Measurements from ENCODE around the gene ZFP64.
A peak's percentile ranks its signal among the peaks of the same experiment; 100 is the strongest.
"Not testable (repeated sequence)": the region's sequence is repeated elsewhere in the genome, so short reads cannot be mapped to it uniquely, and the experiment has no call there.

ZFP64 gene

DNA sequence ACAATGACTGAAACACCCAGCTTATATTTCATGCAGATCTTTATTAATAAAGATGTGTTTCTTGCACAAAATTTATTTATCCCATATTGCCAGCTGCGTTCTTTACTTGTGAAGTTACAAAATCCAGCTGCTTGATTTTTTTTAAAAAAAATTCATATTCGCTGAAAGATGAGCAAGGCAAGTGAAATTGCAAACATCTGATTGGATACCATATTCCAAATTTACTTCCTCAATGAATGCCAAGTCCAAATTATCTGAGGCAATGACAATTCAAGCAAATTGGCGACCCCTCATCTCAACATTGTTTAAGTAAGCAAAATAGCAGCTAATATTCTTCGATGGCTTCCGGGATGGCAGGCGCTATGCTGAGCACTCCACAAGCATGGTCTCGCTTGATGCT, 37.7 kb downstream of the ZFP64 start:
- FAIRE-seq = no peak

DNA sequence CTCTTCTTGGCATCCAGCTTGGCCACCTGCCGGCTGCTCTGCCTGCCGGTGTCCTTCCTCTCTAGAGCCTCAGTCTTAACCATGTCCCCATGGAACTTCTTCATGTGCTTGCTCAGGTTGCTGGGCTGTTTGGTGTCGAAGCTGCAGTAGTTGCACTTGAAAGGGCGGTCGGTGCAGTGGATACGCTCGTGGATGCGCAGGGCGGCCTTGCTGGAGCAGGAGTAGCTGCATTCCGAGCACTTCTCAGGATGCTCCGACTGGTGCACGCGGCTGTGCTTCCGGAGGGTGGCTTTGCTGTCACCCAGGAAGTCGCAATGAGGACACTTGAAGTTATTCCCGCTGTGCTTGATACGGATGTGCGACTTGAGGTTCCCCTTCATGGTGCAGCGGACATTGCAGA, 38.7 kb downstream of the ZFP64 start:
- FAIRE-seq = no peak

DNA sequence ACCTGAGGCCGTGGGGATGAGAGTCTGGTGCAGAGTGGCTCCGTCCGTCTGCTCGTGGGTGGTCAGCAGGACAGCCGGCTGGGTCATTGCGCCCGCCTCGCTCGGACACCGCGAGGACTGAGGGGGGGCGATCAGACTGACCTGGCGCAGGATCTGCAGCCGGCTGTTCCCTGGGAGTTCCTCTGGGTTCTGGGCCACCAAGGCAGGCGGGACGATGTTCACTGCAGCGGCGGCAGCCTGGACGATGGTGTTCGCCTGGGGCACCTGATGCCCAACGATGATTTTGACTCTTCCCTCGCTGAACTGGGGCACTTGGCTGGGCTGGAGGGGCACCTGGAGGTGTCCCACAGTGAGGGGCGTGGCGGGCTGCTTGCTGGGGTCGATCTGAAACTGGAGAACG, 39.2 kb downstream of the ZFP64 start:
- no peak for FAIRE-seq

DNA sequence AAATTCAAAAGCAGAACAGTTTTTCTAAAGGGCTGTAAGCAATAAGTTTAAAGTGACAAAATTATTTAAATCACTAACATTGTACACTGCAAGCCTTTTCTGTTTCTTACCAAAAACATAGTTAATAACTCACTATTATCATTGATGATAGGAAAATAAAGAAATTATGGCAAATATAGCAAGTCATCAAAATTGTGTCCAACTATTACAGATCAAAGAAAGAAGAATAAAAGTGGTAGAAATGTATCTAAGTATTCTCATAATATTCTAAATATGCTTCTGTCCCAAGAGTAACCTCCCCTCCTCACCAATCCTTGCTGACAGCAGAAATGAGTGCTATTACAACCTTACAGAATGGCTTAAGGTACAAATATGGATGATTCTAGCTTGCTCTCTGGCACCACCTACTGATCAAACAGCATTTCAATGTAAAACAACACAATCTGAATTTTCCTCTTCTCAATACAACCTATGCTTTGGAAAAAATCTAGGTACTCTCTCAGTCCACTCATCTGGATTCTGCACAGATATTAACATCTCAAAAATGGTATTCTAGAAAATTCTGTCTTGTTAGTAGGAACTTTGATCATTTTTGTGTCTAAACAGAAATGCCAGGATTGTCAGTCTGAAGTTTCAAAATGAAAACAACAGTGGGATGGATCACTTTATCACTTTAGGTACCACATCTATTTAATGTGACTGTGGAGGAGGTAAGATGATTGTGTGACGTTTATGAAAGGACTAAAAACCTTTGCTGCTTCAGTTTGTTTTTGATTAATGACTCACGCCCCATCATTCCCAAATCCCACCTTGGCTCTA, 40.9 kb downstream of the ZFP64 start:
- FAIRE-seq = peak; percentile 92

DNA sequence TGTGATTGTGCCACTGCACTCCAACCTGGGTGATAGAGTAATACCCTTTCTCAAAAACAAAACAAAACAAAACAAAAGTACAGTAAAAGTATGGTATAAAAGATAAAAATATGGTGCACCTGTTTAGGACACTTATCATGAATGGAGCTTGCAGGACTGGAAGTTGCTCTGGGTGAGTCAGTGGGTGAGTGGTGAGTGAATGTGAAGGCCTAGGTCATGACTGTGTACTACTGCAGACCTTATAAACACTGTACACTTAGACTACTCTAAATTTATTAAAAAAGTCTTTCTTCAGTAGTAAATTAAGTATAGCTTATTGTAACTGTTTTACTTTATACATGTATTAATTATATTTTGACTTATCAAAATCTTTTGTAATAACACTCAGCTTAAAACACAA, 46.0 kb downstream of the ZFP64 start:
- no peak for FAIRE-seq

DNA sequence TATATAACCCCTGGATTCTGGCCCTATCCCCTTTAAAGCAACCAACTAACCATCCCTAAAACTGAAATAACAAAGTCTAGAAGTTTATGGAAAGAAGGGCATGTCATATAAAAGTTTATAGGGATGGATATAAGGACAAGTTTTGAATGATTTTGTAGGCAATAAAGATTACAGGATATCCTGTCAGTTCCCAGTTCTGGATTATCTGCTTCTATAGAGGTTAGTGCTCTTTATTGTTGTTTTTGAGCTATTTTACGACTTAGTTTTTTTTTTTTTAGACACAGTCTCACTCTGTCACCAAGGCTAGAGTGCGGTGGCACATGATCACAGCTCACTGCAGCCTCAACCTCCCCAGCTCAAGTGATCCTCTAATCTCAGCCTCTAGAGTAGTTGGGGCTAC, 48.3 kb downstream of the ZFP64 start:
- FAIRE-seq = no peak

DNA sequence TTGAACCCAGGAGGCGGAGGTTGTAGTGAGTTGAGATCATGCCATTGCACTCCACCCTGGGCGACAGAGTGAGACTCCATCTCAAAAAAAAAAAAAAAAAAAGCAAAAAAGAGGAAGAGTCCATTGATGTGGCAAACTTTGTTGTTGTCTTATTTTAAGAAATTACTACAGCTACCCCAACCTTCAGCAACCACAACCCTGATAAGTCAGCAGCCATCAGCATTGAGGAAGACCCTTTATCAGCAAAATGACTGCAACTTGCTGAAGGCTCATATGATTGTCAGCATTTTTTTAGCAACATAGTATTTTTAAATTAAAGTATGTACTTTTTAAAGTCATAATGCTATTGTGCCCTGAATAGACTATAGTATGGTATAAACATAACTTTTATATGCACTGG, 48.8 kb downstream of the ZFP64 start:
- no peak for FAIRE-seq

DNA sequence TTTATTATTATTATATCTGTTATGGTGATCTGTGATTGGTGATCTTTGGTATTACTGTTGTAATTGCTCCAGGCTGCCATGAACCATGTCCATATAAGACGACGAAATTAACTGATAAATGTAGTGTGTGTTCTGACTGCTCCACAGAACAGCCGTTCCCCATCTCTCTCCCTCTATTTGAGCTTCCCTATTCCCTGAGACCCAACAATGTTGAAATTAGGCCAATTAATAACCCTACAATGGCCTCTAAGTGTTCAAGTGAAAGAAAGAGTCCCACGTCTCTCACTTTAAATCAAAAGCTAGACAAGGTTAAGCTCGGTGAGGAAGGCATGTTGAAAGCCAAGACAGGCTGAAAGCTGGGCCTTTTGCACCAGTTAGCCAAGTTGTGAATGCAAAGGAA, 51.6 kb downstream of the ZFP64 start:
- FAIRE-seq = no peak

DNA sequence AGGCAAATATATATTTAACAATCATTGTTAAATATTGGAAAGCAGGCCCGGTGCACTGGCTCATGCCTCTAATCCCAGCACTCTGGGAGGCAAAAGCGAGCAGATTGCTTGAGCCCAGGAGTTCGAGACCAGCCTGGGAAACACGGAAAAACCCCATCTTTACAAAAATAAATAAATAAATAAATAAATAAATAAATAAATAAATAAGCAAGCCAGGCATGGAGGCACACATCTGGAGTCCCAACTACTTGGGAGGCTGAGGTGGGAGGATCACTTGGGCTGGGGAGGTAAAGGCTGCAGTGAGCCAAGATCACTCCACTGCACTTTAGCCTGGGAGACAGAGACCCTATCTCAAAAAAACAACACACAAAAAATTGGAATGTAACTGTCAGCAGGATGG, 53.7 kb downstream of the ZFP64 start:
- no peak for FAIRE-seq

DNA sequence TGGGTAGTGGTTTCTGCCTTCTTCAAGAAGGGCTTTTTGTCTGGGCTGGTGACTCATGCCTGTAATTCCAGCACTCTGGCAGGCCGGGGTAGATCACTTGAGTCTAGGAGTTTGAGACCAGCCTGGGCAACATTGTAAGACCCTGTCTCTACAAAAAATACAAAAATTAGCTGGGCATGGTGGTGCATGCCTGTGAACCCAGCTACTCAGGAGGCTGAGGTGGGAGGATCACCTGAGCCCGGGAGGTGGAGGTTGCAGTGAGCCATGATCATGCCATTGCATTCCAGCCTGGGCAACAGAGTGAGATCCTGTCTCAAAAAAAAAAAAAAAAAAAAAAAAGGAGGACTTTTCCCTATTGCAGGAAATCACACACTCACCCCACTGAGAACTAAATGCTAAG, 57.9 kb downstream of the ZFP64 start:
- FAIRE-seq = not testable (repeated sequence)

DNA sequence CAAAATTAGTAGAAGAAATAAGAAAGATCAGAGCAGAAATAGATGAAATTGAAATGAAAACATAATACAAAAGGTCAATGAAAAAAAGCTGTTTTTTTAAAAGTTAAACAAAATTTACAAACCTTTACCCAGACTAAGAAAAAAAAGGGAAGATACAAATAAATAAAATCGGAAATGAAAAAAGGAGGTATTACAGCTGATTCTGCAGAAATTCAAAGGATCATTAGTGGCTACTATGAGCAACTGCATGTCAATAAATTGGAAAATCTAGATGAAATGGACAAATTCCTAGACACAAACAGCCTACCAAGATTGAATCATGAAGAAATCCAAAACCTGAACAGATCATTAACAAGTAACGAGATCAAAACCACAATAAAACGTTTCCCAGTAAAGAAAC, 59.2 kb downstream of the ZFP64 start:
- no peak for FAIRE-seq

DNA sequence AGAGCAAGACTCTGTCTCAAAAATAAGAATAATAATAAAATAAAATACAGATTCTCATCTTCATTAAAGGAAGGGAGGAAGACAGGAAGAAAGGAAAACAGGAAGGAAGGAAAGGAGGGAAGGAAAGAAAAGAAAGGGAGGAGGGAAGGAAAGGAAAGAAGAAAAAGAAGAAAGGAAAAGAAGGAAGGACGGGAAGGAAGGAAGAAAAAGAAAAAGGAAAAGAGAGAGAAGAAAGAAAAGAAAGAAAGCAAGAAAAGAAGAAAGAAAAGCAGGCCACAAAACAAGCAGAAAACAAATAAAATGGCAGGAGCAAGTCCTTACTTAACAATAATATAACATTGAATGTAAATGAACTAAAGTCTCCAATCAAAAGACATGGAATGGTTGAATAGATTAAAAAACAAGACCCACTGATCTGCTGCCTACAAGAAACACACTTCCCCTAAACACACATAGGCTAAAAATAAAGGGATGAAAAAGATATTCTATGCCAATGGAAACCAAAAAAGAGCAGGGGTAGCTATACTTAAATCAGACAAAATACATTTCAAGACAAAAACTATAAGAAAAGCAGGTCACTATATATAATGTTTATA, 60.4 kb downstream of the ZFP64 start:
- FAIRE-seq = no peak

DNA sequence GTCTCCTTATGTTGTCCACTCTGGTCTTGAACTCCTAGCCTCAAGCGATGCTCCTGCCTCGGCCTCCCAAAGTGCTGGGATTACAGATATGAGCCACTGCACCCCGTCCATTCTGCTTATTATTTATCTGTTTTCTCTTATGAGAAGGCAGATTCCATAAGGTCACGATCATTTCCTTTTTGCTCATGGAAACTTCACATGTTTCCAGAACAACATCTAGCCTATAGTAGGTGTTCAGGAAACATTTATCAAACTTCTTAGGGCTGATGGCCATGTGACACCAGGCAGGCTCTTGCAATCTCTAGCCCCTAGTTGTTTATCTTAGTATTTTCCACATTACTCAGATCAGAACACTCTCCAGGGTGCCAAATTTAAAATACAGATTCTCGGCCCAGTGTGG, 61.2 kb downstream of the ZFP64 start:
- FAIRE-seq = no peak

DNA sequence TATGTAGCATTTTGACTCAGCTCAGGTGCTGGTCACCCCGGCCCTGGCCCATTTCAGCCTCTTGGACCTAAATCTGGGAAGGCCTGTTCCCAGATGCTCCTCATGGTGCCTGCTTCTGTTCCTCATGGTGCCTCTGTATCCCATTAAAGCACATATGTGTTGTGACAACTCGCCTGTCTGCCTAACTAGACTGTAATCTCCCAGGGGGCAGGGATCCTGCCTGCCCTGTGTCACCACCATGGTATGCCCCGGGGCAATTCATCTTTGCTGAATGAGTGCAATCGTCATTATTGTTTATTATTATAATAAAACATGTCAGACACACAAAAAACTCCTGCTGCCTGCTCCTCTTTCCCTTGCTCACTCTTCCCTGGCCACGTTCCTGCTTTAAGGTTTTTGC, 62.0 kb downstream of the ZFP64 start:
- FAIRE-seq = no peak

DNA sequence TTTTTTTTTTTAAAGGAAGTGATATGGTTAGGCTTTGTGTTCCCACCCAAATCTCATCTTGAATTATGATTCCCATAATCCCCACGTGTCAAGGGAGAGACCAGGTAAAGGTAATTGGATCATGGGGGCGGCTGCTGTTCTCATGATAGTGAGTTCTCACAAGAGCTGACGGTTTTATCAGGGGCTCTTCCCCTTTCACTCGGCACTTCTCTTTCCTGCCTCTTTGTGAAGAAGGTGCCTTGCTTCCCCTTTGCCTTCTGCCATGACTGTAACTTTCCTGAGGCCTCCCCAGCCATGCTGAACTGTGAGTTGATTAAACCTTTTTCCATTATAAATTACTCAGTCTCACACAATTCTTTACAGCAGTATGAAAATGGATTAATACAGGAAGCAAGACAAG, 64.3 kb downstream of the ZFP64 start:
- FAIRE-seq = no peak

DNA sequence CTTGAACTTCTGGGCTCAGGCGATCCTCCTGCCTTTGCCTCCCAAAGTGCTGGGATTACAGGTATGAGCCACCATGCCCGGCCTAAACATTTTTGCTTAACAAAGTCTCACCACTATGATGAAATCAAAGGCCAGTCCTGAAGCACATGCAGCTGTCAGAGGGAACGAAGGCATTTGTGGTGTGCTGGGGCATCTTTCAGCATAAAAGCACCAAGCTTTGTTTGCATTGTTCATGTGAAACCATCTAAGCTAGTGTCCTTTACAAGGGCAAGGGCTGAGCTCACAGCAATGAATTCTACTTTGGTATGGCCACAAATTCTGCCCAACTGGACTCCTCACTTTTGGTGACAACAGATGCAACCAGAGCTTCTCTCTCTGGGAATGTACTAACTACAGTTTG, 66.8 kb downstream of the ZFP64 start:
- FAIRE-seq = no peak

DNA sequence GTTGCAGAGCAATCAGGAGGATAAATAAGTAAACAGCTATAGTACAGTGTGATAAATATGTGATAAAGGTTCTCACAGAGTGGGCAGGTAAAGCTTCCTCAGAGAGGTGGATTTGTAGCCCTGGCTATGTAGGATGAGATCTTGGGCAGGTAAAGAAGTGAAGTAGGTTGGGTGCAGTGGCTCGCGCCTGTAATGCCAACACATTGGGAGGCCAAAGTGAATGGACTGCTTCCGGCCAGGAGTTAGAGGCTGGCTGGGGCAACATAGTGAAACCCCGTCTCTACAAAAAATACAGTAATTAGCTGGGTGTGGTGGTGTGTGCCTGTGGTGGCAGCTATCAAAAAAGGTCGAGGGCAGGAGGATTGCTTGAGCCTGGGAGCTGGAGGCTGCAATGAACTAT, 72.9 kb downstream of the ZFP64 start:
- no peak for FAIRE-seq

DNA sequence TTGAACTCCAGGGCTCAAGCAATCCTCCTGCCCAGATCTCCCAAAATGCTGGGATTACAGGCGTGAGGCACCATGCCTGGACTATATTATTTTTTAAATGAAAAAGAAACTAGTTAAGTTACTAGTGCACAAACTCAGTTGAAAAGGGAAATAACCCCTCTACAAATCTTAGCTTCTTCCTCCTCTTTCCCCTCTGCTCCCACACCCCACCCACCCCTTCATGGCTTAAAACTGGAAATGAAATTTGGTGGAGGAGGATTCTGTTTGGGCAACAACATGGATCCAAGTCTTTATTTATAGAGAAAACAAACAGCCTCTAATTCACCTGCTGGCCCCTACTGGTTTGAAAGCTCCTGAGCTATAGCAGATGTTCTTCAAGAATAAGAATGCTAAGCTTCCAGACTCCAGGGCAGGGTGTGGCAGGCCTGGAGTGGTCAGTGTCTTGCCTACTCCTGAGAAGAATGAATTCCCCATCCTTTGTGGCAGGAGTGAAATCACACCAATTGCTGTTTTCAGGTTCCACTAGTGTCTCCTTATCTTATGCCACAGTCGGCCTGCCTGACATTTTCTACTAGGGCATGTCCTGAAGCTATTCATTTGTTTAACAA, 73.5 kb downstream of the ZFP64 start:
- no peak for FAIRE-seq

DNA sequence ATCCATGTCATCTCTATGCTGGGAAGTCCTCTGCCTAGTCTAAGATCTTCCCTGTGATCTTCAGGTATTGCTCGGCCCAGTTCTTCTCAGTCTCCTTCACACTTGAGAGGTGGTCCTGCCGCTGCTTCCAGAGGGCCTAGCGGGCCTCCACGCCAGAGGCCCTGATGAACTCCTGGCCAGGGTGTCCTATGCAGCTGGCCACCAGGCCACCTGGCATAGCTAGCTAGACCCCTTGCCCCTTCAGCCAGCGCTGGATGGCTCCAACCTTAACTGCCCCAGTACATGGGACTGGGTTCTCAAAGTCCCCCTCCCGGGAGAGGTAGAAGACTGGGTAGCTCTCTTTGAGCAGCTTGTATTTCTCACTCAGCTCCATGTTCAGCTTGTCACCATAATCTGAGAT, 81.1 kb downstream of the ZFP64 start:
- no peak for FAIRE-seq

DNA sequence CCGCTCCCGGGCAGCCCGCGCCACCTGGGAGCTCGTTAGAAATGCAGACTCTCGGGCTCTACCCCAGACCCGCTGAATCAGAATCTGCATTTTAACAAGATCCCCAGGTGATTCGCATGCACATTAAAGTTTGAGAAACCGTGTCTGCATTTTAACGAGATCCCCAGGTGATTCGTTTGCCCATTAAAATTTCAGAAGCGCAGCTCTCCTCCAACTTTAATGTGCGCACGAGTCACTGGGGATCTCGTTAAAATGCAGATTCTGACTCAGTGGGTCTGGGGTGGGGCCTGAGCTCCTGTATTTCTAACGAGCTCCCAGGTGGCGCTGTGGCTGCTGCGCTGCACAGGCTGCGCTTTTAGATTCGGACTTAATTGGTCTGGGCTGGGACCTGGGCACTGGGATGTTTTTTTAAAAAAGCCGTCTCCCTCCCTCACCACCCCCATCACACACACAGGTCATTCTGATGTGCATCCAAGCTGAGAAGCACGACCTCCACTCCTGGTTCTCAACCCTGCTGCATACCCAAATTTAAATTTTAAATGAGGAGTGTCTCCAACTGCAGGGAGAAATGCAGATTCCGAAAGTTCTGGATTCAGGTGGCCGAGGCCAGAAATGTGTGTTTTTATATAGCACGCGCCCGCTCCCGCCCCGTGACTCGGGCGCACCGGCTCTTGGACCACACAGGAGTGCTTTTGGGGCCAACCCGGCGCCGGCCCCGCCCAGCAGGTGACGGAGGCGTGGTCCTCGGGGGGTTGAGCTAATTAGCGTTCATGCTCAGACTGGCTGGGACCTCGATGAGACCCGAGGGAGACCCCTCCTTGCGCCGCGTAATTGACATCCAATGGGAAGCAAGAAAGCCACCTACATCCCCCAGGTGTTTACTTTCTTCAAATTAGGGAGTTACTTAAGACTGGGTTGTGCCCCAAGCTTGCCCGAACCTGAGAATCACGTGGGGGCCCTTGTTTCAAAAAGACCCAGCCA, 85.8 kb downstream of the ZFP64 start:
- no peak for FAIRE-seq

DNA sequence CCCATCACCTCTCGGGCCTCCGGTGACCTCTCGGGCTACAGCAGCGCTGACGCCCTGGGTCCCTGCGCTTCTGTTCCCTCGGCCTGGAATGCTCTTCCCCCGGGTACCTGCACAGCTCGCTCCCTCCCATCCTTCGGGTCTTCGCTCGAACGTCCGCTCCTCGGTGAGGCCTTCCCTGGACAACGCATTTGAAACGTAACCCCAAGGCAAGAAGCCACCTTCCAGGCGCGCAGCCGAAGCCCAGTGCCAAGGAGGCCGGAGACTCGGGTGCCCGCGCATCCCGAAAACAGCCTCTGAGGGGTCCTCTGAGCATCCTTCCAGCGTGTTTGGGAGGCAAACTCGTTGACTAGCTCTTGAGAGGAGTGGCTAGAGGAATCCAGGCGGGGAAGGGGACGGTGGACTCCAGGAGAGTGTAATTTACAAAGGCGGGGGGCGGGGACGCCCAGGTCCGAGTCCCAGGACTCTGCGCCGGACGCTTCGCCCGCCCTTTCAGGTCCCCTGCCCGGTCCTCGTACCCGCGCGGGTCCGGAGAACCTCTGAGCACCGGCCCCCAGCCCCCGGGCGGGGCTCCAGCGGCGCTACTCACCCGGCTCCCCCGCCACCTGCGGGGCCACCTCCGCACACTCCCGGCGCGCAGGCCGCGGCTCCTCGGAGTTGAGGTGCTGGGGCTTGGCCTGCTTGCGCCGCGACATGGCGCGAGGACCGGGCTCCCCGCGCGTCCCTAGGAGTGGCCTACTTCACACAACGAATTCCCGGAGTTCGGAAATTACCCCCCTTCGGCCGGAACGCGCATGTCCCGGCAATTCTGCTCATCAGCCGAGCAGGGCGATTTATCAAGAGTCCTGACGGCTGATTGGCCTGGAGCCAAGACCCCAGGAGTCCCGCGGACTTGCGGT, 86.8 kb downstream of the ZFP64 start:
- FAIRE-seq = no peak

DNA sequence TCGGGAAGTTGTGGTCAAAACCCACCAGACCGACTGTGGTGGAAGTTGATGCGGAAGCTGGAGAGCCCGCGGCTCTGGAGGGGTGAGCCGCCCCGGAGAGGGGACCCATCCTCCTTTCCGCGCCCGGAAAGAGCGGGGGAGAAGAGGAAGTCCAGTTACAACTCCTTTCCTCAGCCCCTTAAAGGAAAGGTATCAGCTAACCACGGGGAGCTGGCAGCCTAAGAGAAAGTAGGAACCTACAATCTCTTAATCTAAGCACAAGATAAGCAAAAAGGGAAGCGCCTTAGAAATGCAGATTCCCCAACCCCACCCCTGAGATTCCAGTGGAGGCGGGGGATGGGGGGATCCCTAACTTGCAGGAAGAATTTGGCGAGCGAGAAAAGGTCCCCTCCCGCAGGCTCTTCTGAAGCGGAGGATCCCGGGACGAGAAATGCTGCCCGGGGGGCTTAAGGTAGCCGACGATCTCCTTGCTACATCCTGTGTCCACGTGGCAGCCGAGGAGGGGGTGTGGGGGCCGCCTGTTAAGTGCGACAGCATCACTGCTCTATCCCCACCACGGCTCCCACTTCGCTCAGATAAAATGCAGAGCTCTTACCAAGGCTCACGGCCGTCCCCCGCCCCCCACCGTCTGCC, 87.5 kb downstream of the ZFP64 start:
- FAIRE-seq = no peak
